ENCODE results near the gene OR4D2.

Gene OR4D2

DNA sequence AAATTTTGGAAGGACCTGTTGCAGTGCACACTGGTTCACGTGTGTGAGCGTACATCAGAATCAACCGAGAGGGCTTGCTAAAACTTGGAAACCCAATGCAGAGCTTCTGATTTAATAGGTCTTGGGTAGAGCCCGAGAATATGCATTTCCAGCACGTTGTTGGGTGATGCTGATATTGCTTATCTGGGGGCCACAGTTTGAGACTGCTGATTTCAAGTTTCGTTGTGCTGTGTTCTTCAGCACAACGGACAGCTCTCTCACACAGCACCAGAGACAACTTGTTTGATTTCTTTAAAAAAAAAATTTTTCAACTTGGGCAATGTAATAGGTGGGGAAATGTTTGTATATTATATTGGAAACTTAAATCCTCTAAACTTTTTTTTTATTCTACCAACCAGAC is 9.4 kb downstream of the OR4D2 start:
- DNase-seq: no peak

DNA sequence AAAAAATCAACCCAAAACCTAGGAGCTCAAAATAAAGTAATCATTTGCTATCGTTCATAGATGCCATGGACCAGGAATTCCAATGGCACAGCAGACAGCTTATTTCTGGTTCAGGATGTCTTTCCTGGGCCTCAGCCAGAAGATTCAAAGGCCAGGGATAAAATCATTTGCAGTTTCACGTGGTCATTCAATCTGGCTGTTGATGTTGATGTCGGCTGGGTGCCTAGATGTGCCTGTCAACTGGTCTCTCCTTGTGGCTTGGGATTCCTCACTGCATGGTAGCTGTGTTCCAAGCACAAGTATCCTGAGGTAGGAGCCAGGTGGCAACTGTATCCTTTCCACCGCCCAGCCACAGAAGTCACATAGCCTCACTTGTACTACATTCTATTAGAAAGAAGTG is 15.0 kb downstream of the OR4D2 start:
- peak; percentile 33 for DNase-seq

DNA sequence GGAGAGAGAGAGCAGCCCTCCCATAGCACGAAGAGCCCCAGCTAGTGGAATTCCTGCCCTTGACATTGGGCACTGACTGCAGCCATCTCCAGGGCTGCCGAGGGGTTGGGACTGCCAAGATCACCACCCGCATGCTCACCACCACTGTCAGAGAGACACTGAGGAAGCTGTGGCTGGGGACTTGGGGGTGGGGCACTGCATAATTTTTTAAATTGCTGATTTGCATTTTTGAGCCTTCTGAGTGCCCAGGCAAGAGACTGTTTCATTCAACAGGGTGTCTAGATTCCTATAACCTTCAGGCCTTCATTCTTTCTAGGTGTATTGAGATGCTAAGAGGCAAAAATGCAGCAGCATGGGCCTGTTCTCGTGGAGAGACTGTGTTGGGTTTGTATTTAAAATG is 16.7 kb downstream of the OR4D2 start:
- peak; percentile 9 for DNase-seq

DNA sequence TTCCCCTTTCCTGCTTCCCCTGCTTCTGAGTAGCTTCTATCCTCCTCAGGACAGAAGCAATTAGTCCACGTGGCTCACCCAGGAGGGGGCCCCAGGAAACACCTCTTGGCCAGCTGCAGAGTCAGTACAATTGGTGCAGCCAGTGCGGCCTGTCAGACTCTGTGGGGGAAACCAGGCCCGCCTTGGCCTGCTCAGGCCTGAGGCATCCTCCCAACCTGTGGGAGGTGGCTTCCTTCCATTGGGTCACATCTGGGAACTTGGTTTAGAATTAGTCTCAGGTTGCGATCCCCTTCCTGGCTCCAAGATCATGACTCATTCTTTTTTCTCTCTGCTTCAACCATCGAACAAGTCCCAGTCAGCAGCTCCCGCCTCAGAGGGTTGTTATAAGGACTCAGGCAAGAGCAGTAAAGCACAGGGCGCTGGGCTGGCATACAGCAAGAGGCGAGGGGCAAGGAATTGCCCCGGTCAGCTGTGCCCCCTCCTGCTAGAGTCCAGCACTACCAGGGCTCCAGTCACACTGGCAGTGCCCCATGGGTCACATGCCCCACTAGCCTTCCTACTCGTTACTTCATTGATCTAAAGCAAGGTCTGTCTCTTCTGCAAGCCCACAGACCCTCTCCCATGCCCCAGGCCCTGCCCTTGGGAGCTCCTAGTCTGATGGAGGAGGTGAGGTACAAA is 17.7 kb downstream of the OR4D2 start:
- DNase-seq: peak; percentile 45

DNA sequence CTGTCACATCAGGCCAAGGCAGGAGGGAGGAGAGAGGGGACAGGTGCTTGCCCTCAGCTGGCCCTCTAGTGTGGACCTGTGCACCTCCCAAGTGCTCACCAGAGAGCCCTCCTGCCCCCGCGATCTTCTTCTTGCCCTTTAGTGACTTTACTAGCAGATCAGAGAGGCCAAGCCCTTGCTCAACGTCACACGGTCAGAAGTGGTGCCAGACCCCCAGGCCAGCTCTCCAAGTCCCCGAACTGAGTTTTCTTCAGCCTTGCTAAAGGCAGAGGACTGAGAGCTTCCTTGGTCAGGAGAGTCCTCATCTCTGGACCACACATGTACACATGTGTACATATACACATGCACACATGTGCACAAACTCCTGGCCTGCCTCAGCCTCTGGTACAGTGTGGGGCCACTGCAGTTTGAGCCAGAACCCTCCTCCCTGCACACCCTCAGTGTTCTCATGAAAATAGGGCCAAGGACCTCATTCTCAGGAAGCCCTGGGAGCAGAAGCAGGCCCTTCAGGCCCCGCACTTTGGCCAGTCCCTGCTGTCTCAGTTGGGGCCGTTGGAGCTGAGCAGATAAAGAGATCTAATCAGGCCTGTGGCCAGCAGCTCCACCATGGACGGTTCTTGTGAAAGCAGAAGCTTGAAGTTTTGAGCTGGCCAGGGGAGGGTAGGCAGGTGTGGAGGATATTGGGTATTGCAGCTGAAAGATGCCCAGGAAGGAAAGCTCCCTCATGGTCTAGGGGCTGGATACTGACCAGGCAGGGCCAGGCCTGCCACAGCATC is 18.4 kb downstream of the OR4D2 start:
- peak; percentile 28 for DNase-seq

- DNase-seq: no peak
Observed at GRCh38 chr17:58186591-58186990, 19.8 kb downstream of the OR4D2 start.

DNA sequence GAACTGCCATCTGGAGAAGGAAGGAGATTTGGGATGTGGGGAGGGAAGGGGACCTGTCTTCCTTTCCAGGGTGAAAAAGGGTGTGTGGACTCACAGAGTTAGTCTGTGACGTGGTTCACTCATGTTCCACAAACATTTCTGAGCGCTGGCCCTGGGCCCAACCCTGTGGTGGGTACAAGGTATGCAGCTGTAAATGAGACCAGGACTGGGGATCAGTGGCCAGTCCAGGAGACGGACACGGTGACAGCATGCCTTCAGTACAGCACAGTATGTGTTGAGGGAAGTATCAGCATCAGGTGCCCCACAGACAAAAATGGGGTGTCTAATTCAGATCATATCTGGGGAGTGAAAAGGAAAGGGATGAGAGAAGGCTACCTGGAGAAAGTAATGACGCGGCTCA is 20.3 kb downstream of the OR4D2 start:
- no peak for DNase-seq

GRCh38 chr17:58187675-58188074 is 20.9 kb downstream of the OR4D2 start:
- DNase-seq: no peak

GRCh38 chr17:58189436-58190146 is 22.8 kb downstream of the OR4D2 start:
- DNase-seq: no peak

- DNase-seq: no peak
Observed at GRCh38 chr17:58191241-58191896, 24.6 kb downstream of the OR4D2 start.

DNA sequence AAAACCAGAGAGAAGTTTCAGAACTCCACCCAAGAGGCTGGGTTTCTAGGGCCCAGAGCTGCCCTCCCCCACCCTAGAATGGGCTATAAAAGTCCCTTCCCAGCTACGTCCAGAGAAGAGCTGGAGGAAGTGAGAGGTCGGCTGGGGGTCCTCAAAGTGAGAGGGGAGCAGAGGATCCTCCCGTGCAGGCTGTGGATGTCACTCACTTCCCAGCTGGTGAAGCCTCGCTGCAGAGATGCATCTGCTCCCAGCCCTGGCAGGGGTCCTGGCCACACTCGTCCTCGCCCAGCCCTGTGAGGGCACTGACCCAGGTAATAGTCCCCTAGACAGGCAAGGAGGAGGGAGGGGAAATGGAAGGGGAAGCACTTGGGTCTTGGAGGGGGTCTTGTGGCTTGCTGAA is 25.8 kb downstream of the OR4D2 start, which contains the start of gene EPX:
Gene EPX (plus strand): TSS at position 115 of the 400 bp plus-strand sequence. CDS start 121 bp downstream, at position 236.
- no peak for DNase-seq

GRCh38 chr17:58193641-58194255 is 27.0 kb downstream of the OR4D2 start:
- no peak for DNase-seq

GRCh38 chr17:58195518-58196123 is 28.8 kb downstream of the OR4D2 start:
- no peak for DNase-seq

- DNase-seq: no peak
Observed at GRCh38 chr17:58196610-58197009, 29.8 kb downstream of the OR4D2 start.

GRCh38 chr17:58200024-58200633 is 33.3 kb downstream of the OR4D2 start:
- DNase-seq: peak; percentile 81

- no peak for DNase-seq
Observed at GRCh38 chr17:58202859-58203258, 36.1 kb downstream of the OR4D2 start.

- DNase-seq: no peak
Observed at GRCh38 chr17:58204796-58205195, 38.0 kb downstream of the OR4D2 start.

DNA sequence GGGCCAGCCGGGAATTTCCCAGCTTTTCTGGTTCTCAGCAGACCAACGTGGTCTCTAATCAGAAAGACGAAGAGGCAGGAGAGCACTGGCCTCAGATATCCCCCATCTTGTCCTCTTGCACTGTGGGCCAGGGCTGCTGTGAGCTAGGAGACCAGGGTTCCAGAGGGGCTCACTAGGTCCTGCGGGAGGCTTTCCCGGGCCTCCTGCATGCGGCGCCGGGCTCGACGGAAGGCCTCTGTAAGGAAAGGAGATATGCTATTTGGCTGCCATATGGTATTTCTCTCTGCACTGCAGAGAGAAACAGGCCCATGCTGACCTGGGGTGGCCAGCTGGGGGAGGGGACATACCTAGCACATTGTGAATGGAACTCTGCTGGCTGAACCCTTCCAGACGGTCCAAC is 39.2 kb downstream of the OR4D2 start:
- no peak for DNase-seq

DNA sequence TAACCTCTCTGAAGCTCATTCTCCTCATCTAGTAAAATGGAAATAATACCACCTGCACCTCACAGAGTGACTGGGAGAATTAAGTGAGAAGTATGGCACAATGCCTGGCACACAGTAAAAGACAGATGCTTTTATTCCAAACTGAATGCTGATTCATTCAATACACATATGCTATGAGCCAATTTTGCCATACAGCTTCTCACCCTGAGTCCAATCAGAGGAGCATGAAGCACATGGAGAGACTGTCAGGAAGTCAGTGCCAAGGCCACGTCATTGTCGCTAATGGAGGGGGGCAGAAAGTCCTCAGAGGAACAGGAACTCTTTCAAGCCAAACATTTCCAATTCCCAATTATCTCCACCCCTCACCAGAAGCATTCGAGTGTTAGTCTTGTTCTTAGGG is 40.7 kb downstream of the OR4D2 start:
- no peak for DNase-seq

GRCh38 chr17:58208344-58208743 is 41.6 kb downstream of the OR4D2 start:
- no peak for DNase-seq

DNA sequence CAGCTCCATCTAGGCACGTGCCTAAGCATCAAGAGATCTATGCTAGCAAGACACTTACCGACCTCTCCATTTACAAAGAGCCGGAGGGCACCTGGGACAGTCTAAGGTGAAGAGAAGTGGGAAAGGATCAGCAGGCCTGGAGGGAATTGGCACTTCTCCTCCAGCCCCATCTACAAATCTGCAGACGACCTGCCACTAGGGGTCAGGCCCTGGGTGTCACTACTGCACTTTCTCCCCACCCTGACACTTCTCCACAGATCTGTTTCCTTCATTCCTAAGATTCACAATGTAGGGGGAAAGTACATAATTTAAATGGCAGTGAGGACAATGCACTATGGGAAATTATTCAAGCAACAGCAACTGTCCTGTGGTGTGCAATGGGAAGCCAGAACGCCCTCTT is 44.1 kb downstream of the OR4D2 start:
- DNase-seq: no peak

GRCh38 chr17:58215685-58216084 is 48.9 kb downstream of the OR4D2 start:
- no peak for DNase-seq
